ENCODE measurements around the gene MXRA8.
"Not testable (repeated sequence)": the region's sequence is repeated elsewhere in the genome, so short reads cannot be mapped to it uniquely, and the experiment has no call there.

The MXRA8 gene

GRCh38 chr1:1391225-1391624 is 32.9 kb upstream of the MXRA8 start:
- no peak for DNase-seq (ENCODE audit: low read depth)

- no peak for DNase-seq (ENCODE audit: low read depth)
Measured at GRCh38 chr1:1390675-1391074, 32.3 kb upstream of the MXRA8 start.

- DNase-seq (ENCODE audit: low read depth), result no peak
Measured at GRCh38 chr1:1388078-1388472, 29.7 kb upstream of the MXRA8 start.

GRCh38 chr1:1387098-1388077 is 29.0 kb upstream of the MXRA8 start:
- DNase-seq (ENCODE audit: low read depth), result no peak

- no peak for DNase-seq (ENCODE audit: low read depth)
Measured at GRCh38 chr1:1385931-1386330, 27.6 kb upstream of the MXRA8 start.

- not testable (repeated sequence) for DNase-seq (ENCODE audit: low read depth)
Measured at GRCh38 chr1:1385339-1385738, 27.0 kb upstream of the MXRA8 start.

GRCh38 chr1:1381294-1381693 is 22.9 kb upstream of the MXRA8 start:
- DNase-seq (ENCODE audit: low read depth), result no peak

GRCh38 chr1:1380860-1381259 is 22.5 kb upstream of the MXRA8 start:
- DNase-seq (ENCODE audit: low read depth), result no peak

GRCh38 chr1:1377540-1378205 is 19.3 kb upstream of the MXRA8 start:
- DNase-seq (ENCODE audit: low read depth), result no peak

- DNase-seq (ENCODE audit: low read depth), result no peak
Measured at GRCh38 chr1:1376551-1377226, 18.3 kb upstream of the MXRA8 start.

- peak; percentile 83 for DNase-seq (ENCODE audit: low read depth)
Measured at GRCh38 chr1:1374929-1375662, 16.7 kb upstream of the MXRA8 start, which contains the start of gene AURKAIP1. AURKAIP1 (minus strand) TSS chr1:1375207; CDS start chr1:1374756, 451 bp downstream.

GRCh38 chr1:1374589-1374928 is 16.2 kb upstream of the MXRA8 start:
- no peak for DNase-seq (ENCODE audit: low read depth)

- no peak for DNase-seq (ENCODE audit: low read depth)
Measured at GRCh38 chr1:1373815-1374588, 15.6 kb upstream of the MXRA8 start.

- no peak for DNase-seq (ENCODE audit: low read depth)
Measured at GRCh38 chr1:1373051-1373814, 14.9 kb upstream of the MXRA8 start.

- peak; percentile 69 for DNase-seq (ENCODE audit: low read depth)
Measured at GRCh38 chr1:1371746-1372711, 13.7 kb upstream of the MXRA8 start.

- no peak for DNase-seq (ENCODE audit: low read depth)
Measured at GRCh38 chr1:1371364-1371745, 13.0 kb upstream of the MXRA8 start.

- no peak for DNase-seq (ENCODE audit: low read depth)
Measured at GRCh38 chr1:1370771-1371300, 12.5 kb upstream of the MXRA8 start.

GRCh38 chr1:1370094-1370493 is 11.7 kb upstream of the MXRA8 start:
- DNase-seq (ENCODE audit: low read depth), result not testable (repeated sequence)

GRCh38 chr1:1367315-1367714 is 9.0 kb upstream of the MXRA8 start:
- DNase-seq (ENCODE audit: low read depth), result no peak

Measured in stimulated activated CD8-positive, alpha-beta memory T cell treated with anti-CD3 and anti-CD28 coated beads, Interleukin-15, amount 100 ng/mL, for 24 hours (primary cell).